ENCODE measurements around the gene CNTNAP2.

CNTNAP2 gene

DNA sequence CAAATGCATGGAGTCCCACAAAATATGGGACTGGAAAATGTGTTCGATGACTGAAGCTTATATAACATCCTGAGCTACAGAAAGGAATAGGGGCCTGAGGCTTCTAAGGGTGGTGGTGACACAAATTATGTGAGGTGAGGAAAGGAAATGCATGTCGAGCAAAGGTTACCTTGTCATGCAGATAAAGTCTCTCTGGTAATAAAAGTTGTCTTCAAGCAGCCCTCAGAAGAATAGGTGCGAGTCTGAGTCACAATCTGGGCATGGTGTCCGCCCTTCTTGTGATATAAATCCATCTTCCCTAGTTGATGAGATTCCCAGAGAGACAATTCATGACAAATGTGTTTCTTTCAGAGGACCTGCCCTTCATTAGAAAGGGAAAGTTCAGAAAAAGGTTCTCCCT, 1488.7 kb downstream of the CNTNAP2 start:
- DNase-seq (ENCODE audit: low read depth) = no peak
- H3K4me3 ChIP-seq (ENCODE audit: low read depth, low read length) = no peak overlapping the region
- TF ChIP-seq, protein P1, sequence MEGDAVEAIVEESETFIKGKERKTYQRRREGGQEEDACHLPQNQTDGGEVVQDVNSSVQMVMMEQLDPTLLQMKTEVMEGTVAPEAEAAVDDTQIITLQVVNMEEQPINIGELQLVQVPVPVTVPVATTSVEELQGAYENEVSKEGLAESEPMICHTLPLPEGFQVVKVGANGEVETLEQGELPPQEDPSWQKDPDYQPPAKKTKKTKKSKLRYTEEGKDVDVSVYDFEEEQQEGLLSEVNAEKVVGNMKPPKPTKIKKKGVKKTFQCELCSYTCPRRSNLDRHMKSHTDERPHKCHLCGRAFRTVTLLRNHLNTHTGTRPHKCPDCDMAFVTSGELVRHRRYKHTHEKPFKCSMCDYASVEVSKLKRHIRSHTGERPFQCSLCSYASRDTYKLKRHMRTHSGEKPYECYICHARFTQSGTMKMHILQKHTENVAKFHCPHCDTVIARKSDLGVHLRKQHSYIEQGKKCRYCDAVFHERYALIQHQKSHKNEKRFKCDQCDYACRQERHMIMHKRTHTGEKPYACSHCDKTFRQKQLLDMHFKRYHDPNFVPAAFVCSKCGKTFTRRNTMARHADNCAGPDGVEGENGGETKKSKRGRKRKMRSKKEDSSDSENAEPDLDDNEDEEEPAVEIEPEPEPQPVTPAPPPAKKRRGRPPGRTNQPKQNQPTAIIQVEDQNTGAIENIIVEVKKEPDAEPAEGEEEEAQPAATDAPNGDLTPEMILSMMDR (IDR thresholded peaks at IDR 0.05; ENCODE audit: control insufficient read depth, extremely low read depth, insufficient read depth) = no peak

DNA sequence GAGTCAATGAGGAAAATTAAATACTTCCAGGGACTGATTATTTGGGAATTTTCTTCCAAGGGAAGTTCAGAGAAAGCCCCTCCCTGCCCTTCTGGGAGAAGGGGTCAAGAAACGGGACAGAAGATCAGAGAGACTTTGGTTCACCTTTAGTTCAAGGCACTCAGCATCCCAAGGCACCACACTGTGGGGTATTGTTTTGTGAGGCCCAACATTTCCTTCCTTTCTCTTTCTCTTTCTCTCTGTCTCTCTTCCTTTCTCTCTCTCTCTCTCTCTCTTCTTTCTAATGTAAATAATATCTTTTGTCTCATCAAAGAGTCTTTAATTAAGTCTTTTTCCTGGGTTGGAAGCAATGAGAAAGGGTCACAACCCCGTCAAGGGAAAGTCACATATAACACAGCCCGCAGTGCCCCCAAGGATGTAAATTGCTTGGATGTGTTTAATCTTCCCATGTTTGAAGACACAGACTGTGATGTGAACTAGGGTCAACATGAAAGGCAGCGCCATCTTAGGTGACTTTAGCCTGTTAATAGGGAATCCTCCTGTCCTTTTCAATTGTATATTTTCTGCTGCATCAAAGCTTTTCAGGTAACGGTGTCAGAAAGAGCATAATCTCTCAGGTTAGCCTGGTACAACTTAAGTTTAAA, 1490.7 kb downstream of the CNTNAP2 start:
- no peak for DNase-seq (ENCODE audit: low read depth)
- no peak overlapping the region for H3K4me3 ChIP-seq (ENCODE audit: low read depth, low read length)
- TF ChIP-seq, protein P1 (IDR thresholded peaks at IDR 0.05; ENCODE audit: control insufficient read depth, extremely low read depth, insufficient read depth) = no peak

DNA sequence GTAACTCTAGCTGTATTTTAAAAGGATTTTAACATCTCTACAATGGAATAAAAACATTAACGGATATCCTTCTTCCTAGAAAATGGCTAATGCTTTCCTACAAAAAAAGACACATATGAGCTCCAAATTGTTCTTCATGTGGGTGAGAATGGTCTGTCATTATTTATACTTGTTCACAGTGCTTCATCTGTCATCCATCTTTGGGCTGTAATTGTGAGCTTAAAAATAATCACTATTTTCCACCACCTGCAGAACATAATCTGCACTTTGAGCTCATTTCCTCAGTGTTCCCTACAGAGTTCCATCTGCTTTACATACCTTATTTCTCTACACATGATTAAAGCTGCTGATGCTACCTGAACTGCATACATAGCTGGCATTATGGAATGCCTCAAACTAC, 1494.8 kb downstream of the CNTNAP2 start:
- TF ChIP-seq, protein P1 (IDR thresholded peaks at IDR 0.05; ENCODE audit: control insufficient read depth, extremely low read depth, insufficient read depth) = no peak
- no peak for DNase-seq (ENCODE audit: low read depth)
- H3K4me3 ChIP-seq (ENCODE audit: low read depth, low read length) = no peak overlapping the region

DNA sequence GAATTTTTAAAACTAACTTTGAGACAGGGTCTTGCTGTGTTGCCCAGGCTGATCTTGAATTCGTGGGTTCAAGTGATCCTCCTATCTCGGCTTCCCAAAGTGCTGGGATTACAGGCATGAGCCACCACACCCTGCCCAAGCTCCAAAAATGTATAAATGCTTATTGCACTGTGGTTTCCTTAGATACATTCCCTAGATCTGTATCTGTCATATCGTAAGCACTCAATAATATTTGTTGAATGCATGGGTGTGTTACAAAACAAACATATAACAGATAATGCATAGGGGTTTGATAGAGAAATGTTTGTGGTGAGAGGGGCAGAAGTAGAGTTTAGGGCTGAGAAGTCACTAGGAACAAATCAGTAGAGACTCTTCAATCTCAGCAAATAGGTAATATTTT, 1518.7 kb downstream of the CNTNAP2 start:
- H3K4me3 ChIP-seq (ENCODE audit: low read depth, low read length) = no peak overlapping the region
- TF ChIP-seq, protein P1 (IDR thresholded peaks at IDR 0.05; ENCODE audit: control insufficient read depth, extremely low read depth, insufficient read depth) = no peak
- no peak for DNase-seq (ENCODE audit: low read depth)

GRCh38 chr7:147636553-147636952, 1520.0 kb downstream of the CNTNAP2 start:
- no peak overlapping the region for H3K4me3 ChIP-seq (ENCODE audit: low read depth, low read length)
- no peak for DNase-seq (ENCODE audit: low read depth)
- TF ChIP-seq, protein P1 (IDR thresholded peaks at IDR 0.05; ENCODE audit: control insufficient read depth, extremely low read depth, insufficient read depth) = no peak

GRCh38 chr7:147638566-147638965, 1522.0 kb downstream of the CNTNAP2 start:
- no peak overlapping the region for H3K4me3 ChIP-seq (ENCODE audit: low read depth, low read length)
- TF ChIP-seq, protein P1 (IDR thresholded peaks at IDR 0.05; ENCODE audit: control insufficient read depth, extremely low read depth, insufficient read depth) = no peak
- DNase-seq (ENCODE audit: low read depth) = no peak

GRCh38 chr7:147639037-147639436, 1522.4 kb downstream of the CNTNAP2 start:
- TF ChIP-seq, protein P1 (IDR thresholded peaks at IDR 0.05; ENCODE audit: control insufficient read depth, extremely low read depth, insufficient read depth) = no peak
- DNase-seq (ENCODE audit: low read depth) = no peak
- H3K4me3 ChIP-seq (ENCODE audit: low read depth, low read length) = no peak overlapping the region
